NCI-H82 treated with DMSO at 0.1 percent for 48 hours (cell line): ENCODE results near the gene ELMO1.

Experiments
- DNase-seq: peaks from one replicate; lab custom pipeline; 2025; ENCODE audit not compliant: unreplicated experiment; lab: John Stamatoyannopoulos, UW

ELMO1 gene

GRCh38 chr7:37320140-37320847 lies 128.4 kb downstream of the ELMO1 start:
- no peak for DNase-seq

GRCh38 chr7:37318541-37318940 lies 130.1 kb downstream of the ELMO1 start:
- DNase-seq, result no peak

- no peak for DNase-seq
Measured at GRCh38 chr7:37315772-37316715, 132.6 kb downstream of the ELMO1 start.

GRCh38 chr7:37312608-37313007 lies 136.1 kb downstream of the ELMO1 start:
- DNase-seq, result no peak

GRCh38 chr7:37311355-37311754 lies 137.3 kb downstream of the ELMO1 start:
- no peak for DNase-seq

- no peak for DNase-seq
Measured at GRCh38 chr7:37310327-37311080, 138.2 kb downstream of the ELMO1 start.

- no peak for DNase-seq
Measured at GRCh38 chr7:37309493-37309892, 139.2 kb downstream of the ELMO1 start.

- DNase-seq, result no peak
Measured at GRCh38 chr7:37304921-37305320, 143.7 kb downstream of the ELMO1 start.

GRCh38 chr7:37297546-37297945 lies 151.1 kb downstream of the ELMO1 start:
- no peak for DNase-seq

- no peak for DNase-seq
Measured at GRCh38 chr7:37295401-37295800, 153.3 kb downstream of the ELMO1 start.

GRCh38 chr7:37290731-37291130 lies 157.9 kb downstream of the ELMO1 start:
- no peak for DNase-seq

GRCh38 chr7:37289781-37290180 lies 158.9 kb downstream of the ELMO1 start:
- DNase-seq, result peak; percentile 89

GRCh38 chr7:37289367-37289766 lies 159.3 kb downstream of the ELMO1 start:
- peak; percentile 22 for DNase-seq

- no peak for DNase-seq
Measured at GRCh38 chr7:37287131-37287855, 161.4 kb downstream of the ELMO1 start.

- no peak for DNase-seq
Measured at GRCh38 chr7:37286454-37286832, 162.2 kb downstream of the ELMO1 start.

GRCh38 chr7:37285706-37286453 lies 162.8 kb downstream of the ELMO1 start:
- no peak for DNase-seq

GRCh38 chr7:37284805-37285231 lies 163.8 kb downstream of the ELMO1 start:
- peak; percentile 21 for DNase-seq

GRCh38 chr7:37284285-37284684 lies 164.4 kb downstream of the ELMO1 start:
- DNase-seq, result no peak

- no peak for DNase-seq
Measured at GRCh38 chr7:37283716-37284115, 164.9 kb downstream of the ELMO1 start.

GRCh38 chr7:37282927-37283326 lies 165.7 kb downstream of the ELMO1 start:
- DNase-seq, result no peak
